ENCODE data around the gene GOLGA5.
"Not testable (repeated sequence)": the region's sequence is repeated elsewhere in the genome, so short reads cannot be mapped to it uniquely, and the experiment has no call there.

Gene GOLGA5

GRCh38 chr14:92847278-92847677, 53.2 kb downstream of the GOLGA5 start:
- TF ChIP-seq CTCF (conservative IDR thresholded peaks at IDR 0.05): no peak
- peak overlapping the region; percentile 55; the same call in 1 of the 2 replicates for H3K27ac ChIP-seq

- no peak for TF ChIP-seq CTCF (conservative IDR thresholded peaks at IDR 0.05)
- H3K27ac ChIP-seq: peak overlapping the region; percentile 55; the same call in 1 of the 2 replicates
These were observed 53.6 kb downstream of the GOLGA5 start for GRCh38 chr14:92847749-92848148.

- no peak for TF ChIP-seq CTCF (conservative IDR thresholded peaks at IDR 0.05)
- H3K27ac ChIP-seq: peak overlapping the region; percentile 55
These were observed 54.8 kb downstream of the GOLGA5 start for GRCh38 chr14:92848887-92849286.

GRCh38 chr14:92850492-92850891, 56.4 kb downstream of the GOLGA5 start:
- no peak for TF ChIP-seq CTCF (conservative IDR thresholded peaks at IDR 0.05)
- no peak overlapping the region for H3K27ac ChIP-seq

- not testable (repeated sequence) for H3K27ac ChIP-seq
These were observed 59.0 kb downstream of the GOLGA5 start for GRCh38 chr14:92853136-92853535.

GRCh38 chr14:92860049-92860840, 66.1 kb downstream of the GOLGA5 start:
- no peak overlapping the region for H3K27ac ChIP-seq
- no peak for TF ChIP-seq CTCF (conservative IDR thresholded peaks at IDR 0.05)

GRCh38 chr14:92861856-92862745, 68.0 kb downstream of the GOLGA5 start:
- H3K27ac ChIP-seq: no peak overlapping the region

More at GRCh38 chr14:92861856-92862745, 68.0 kb downstream of the GOLGA5 start:
- TF ChIP-seq CTCF (conservative IDR thresholded peaks at IDR 0.05): no peak

Data from VCaP (cell line).